Activated CD4-positive, alpha-beta memory T cell treated with anti-CD3 and anti-CD28 coated beads for 36 hours (primary cell): ENCODE data around the gene DHRS12. TPM values are rescaled to one million over a fixed set of nuclear protein-coding genes. Genes with fewer than 3 reads are reported as not detected.

ENCODE experiments used
- CTCF ChIA-PET: fragments of 350-600 bp; sonication (Branson Sonifier 250); formaldehyde crosslinking; loops from one replicate; lab custom pipeline; 2021; ENCODE audit warnings: antibody characterized with exemption, inconsistent platforms; lab: Charles Lee
- POLR2A ChIA-PET: fragments of 350-600 bp; sonication (Branson Sonifier 250); formaldehyde crosslinking; loops from one replicate; lab custom pipeline; 2021; ENCODE audit warnings: antibody characterized with exemption; lab: Charles Lee
- DNase-seq: peaks from one replicate; pipeline ENCODE4 v3.0.0-alpha.2; 2020
- H3K27ac Mint-ChIP-seq: one replicate; pipeline ENCODE4 v1.8.0; 2021; ENCODE audit warnings: mixed read lengths
- H3K27me3 Mint-ChIP-seq: one replicate; pipeline ENCODE4 v1.8.0; 2021; ENCODE audit warnings: mixed read lengths
- H3K36me3 Mint-ChIP-seq: one replicate; pipeline ENCODE4 v1.8.0; 2021; ENCODE audit warnings: mixed read lengths
- H3K4me1 Mint-ChIP-seq: one replicate; pipeline ENCODE4 v1.8.0; 2021; ENCODE audit warnings: low read depth, mixed read lengths
- H3K4me3 Mint-ChIP-seq: one replicate; pipeline ENCODE4 v1.8.0; 2021; ENCODE audit warnings: mild to moderate bottlenecking, mixed read lengths
- H3K9me3 Mint-ChIP-seq: one replicate; pipeline ENCODE4 v1.8.0; 2021; ENCODE audit warnings: mixed read lengths
- intact Hi-C: fragments of 100-400 bp; cut with micrococcal nuclease; formaldehyde crosslinking; loops from one replicate; pipeline ENCODE4 v1.15.1; 2023
- total RNA-seq, 2 experiments: library from RNA; stranded (reverse); gene quantifications; one replicate each; pipeline ENCODE4 v1.2.3, GENCODE V29; 2021

Gene DHRS12
- total RNA-seq, 2 experiments from 2014 or later = 6.7 to 7.0 TPM

GRCh38 chr13:51747438-51748434, 56.2 kb downstream of the DHRS12 start:
- ChIA-PET POLR2A (no interaction called here), CTCF (no interaction called here)
- intact Hi-C loops = no loop called here
- H3K4me3 Mint-ChIP-seq = no peak overlapping the region
- DNase-seq = no peak
- no peaks in the 10 kb centered on the region for H3K27me3 Mint-ChIP-seq
- H3K27ac Mint-ChIP-seq = no peak overlapping the region
- H3K36me3 Mint-ChIP-seq = peaks cover 38% of the 10 kb centered on the region
- H3K9me3 Mint-ChIP-seq = peaks cover 16% of the 10 kb centered on the region
- H3K4me1 Mint-ChIP-seq = no peaks in the 10 kb centered on the region

- peaks cover 16% of the 10 kb centered on the region for H3K9me3 Mint-ChIP-seq
- H3K36me3 Mint-ChIP-seq = peaks cover 38% of the 10 kb centered on the region
- no peaks in the 10 kb centered on the region for H3K27me3 Mint-ChIP-seq
- CTCF ChIA-PET = no interaction called here
- intact Hi-C loops = no loop called here
- POLR2A ChIA-PET = no interaction called here
- H3K4me1 Mint-ChIP-seq = no peaks in the 10 kb centered on the region
- H3K27ac Mint-ChIP-seq = no peak overlapping the region
- H3K4me3 Mint-ChIP-seq = no peak overlapping the region
- no peak for DNase-seq
Measured at GRCh38 chr13:51746802-51747201, 57.2 kb downstream of the DHRS12 start.

GRCh38 chr13:51745243-51745642, 58.7 kb downstream of the DHRS12 start:
- Mint-ChIP-seq H3K9me3 (peaks cover 16% of the 10 kb centered on the region), H3K36me3 (peaks cover 45% of the 10 kb centered on the region), H3K27ac (no peak overlapping the region), H3K4me3 (no peak overlapping the region), H3K27me3 (no peaks in the 10 kb centered on the region), H3K4me1 (peaks cover 5% of the 10 kb centered on the region)
- ChIA-PET POLR2A (no interaction called here), CTCF (no interaction called here)
- DNase-seq = no peak
- intact Hi-C loops = no loop called here

- no peak overlapping the region for H3K27ac Mint-ChIP-seq
- no peak for DNase-seq
- POLR2A ChIA-PET = no interaction called here
- CTCF ChIA-PET = interaction anchor here (0.9 to 1.2 kb wide), 2 partner anchors 55 to 293 kb away, joined by 3 read pairs; no protein-coding TSS in a partner anchor
- peaks cover 46% of the 10 kb centered on the region for H3K36me3 Mint-ChIP-seq
- H3K4me1 Mint-ChIP-seq = peaks cover 15% of the 10 kb centered on the region
- intact Hi-C loops = no loop called here
- no peaks in the 10 kb centered on the region for H3K27me3 Mint-ChIP-seq
- peaks cover 3% of the 10 kb centered on the region for H3K9me3 Mint-ChIP-seq
- H3K4me3 Mint-ChIP-seq = no peak overlapping the region
Measured at GRCh38 chr13:51742611-51743010, 61.4 kb downstream of the DHRS12 start.

GRCh38 chr13:51742031-51742430, 61.9 kb downstream of the DHRS12 start:
- ChIA-PET POLR2A (no interaction called here), CTCF (interaction anchor here (1.2 kb wide), 1 partner anchor 56 kb away, joined by 3 read pairs; no protein-coding TSS in a partner anchor)
- no peak overlapping the region for H3K4me3 Mint-ChIP-seq
- H3K36me3 Mint-ChIP-seq = peaks cover 41% of the 10 kb centered on the region
- no peak overlapping the region for H3K27ac Mint-ChIP-seq
- H3K4me1 Mint-ChIP-seq = peaks cover 16% of the 10 kb centered on the region
- DNase-seq = no peak
- H3K9me3 Mint-ChIP-seq = no peaks in the 10 kb centered on the region
- intact Hi-C loops = no loop called here
- H3K27me3 Mint-ChIP-seq = no peaks in the 10 kb centered on the region

- Mint-ChIP-seq H3K36me3 (peaks cover 36% of the 10 kb centered on the region), H3K4me3 (no peak overlapping the region), H3K27me3 (no peaks in the 10 kb centered on the region), H3K9me3 (no peaks in the 10 kb centered on the region), H3K27ac (no peak overlapping the region), H3K4me1 (peaks cover 16% of the 10 kb centered on the region)
- no peak for DNase-seq
- intact Hi-C loops = no loop called here
- ChIA-PET CTCF (interaction anchor here (1.1 to 1.4 kb wide), 2 partner anchors 10 to 24 kb away, joined by 3 to 4 read pairs; no protein-coding TSS in a partner anchor), POLR2A (no interaction called here)
Measured at GRCh38 chr13:51740698-51741097, 63.3 kb downstream of the DHRS12 start.

- DNase-seq = no peak
- Mint-ChIP-seq H3K4me3 (no peak overlapping the region), H3K27me3 (no peaks in the 10 kb centered on the region), H3K36me3 (peaks cover 25% of the 10 kb centered on the region), H3K27ac (no peak overlapping the region), H3K9me3 (no peaks in the 10 kb centered on the region), H3K4me1 (peaks cover 16% of the 10 kb centered on the region)
- ChIA-PET POLR2A (interaction anchor here (0.6 kb wide), 1 partner anchor 50 kb away, joined by 3 read pairs; no protein-coding TSS in a partner anchor), CTCF (interaction anchor here (1.0 to 1.4 kb wide), 2 partner anchors 8 to 25 kb away, joined by 3 read pairs; no protein-coding TSS in a partner anchor)
- intact Hi-C loops = no loop called here
Measured at GRCh38 chr13:51739027-51739764, 64.8 kb downstream of the DHRS12 start.

- H3K36me3 Mint-ChIP-seq = peaks cover 24% of the 10 kb centered on the region
- POLR2A ChIA-PET = no interaction called here
- intact Hi-C loops = no loop called here
Measured at GRCh38 chr13:51738226-51738905, 65.6 kb downstream of the DHRS12 start.

GRCh38 chr13:51737609-51738008, 66.4 kb downstream of the DHRS12 start:
- DNase-seq = no peak
- POLR2A ChIA-PET = no interaction called here
- CTCF ChIA-PET = no interaction called here
- Mint-ChIP-seq H3K36me3 (peaks cover 26% of the 10 kb centered on the region), H3K9me3 (no peaks in the 10 kb centered on the region), H3K27me3 (no peaks in the 10 kb centered on the region), H3K4me1 (peaks cover 16% of the 10 kb centered on the region), H3K27ac (no peak overlapping the region), H3K4me3 (no peak overlapping the region)
- intact Hi-C loops = no loop called here

More at GRCh38 chr13:51738226-51738905, 65.6 kb downstream of the DHRS12 start:
- H3K9me3 Mint-ChIP-seq = no peaks in the 10 kb centered on the region
- CTCF ChIA-PET = no interaction called here
- H3K4me3 Mint-ChIP-seq = no peak overlapping the region
- no peak overlapping the region for H3K27ac Mint-ChIP-seq
- H3K27me3 Mint-ChIP-seq = no peaks in the 10 kb centered on the region
- no peak for DNase-seq
- H3K4me1 Mint-ChIP-seq = peaks cover 16% of the 10 kb centered on the region

- no peak for DNase-seq
Measured at GRCh38 chr13:51734786-51735185, 69.2 kb downstream of the DHRS12 start.

GRCh38 chr13:51733374-51734298, 70.3 kb downstream of the DHRS12 start:
- Mint-ChIP-seq H3K4me3 (no peak overlapping the region), H3K9me3 (no peaks in the 10 kb centered on the region), H3K4me1 (peaks cover 11% of the 10 kb centered on the region), H3K27ac (no peak overlapping the region), H3K27me3 (no peaks in the 10 kb centered on the region), H3K36me3 (peaks cover 7% of the 10 kb centered on the region)
- POLR2A ChIA-PET = no interaction called here
- intact Hi-C loops = loop anchor here (5.0 kb wide), 1 partner anchor 121 kb away; no protein-coding TSS in a partner anchor
- no peak for DNase-seq
- CTCF ChIA-PET = no interaction called here

More at GRCh38 chr13:51734786-51735185, 69.2 kb downstream of the DHRS12 start:
- no peaks in the 10 kb centered on the region for H3K9me3 Mint-ChIP-seq
- H3K4me1 Mint-ChIP-seq = peaks cover 14% of the 10 kb centered on the region
- H3K4me3 Mint-ChIP-seq = no peak overlapping the region
- intact Hi-C loops = loop anchor here (5.0 kb wide), 1 partner anchor 122 kb away; no protein-coding TSS in a partner anchor
- peaks cover 15% of the 10 kb centered on the region for H3K36me3 Mint-ChIP-seq
- H3K27ac Mint-ChIP-seq = no peak overlapping the region
- ChIA-PET POLR2A (no interaction called here), CTCF (no interaction called here)
- no peaks in the 10 kb centered on the region for H3K27me3 Mint-ChIP-seq
